ENCODE results near the gene SNRPF. TPM values are rescaled to one million over a fixed set of nuclear protein-coding genes. Genes with fewer than 3 reads are reported as not detected.
"Not testable (repeated sequence)": the region's sequence is repeated elsewhere in the genome, so short reads cannot be mapped to it uniquely, and the experiment has no call there.

Gene SNRPF
- 15.0 and 22.4 TPM in 2 replicates for total RNA-seq (ENCODE audit: low replicate concordance)

DNA sequence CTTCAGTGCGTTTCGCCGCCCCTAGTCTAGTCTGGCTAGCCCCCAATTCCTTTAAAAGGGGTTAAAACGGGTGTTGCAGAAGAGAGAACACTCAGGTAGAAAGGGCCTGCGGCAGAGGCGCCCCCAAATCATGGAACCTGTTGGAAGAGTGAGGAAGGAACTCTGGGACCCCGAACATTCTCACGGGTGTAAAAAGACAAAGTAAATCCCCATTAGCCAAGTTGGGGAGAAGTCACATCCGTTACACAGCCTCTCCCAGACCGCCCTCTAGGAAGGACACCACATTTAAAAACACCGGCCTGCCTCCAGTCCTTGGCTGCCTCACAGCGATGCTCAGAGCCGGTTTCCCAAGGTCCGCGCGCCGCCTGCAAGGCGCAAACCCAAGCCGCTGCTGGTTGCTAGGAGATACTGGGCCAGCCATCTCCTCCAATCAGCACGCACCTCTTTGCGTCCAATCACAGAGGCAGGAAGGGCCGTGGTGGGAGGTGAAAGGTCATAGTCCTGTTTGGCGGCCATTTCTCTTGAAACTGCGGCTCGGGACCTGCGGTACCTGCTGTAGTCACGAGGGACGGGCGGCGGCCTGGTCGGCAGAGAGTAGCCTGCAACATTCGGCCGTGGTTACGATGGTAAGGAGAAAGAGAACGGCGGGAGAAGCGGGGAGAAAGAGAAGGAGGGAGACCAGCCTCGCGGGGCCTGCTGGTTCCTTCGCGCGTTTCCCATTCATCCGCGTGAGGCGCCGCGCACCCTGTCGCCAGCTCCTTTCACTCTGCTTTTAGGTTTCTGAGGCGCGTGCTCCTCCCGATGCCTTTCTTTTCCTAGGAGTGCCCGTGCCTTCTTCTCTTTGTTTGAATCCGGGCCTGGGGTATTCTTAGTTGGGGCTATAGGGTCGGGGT is at the start of gene SNRPF:
TSS of gene SNRPF (plus strand) at position 502 of the 893 bp plus-strand sequence. CDS start at position 624, 122 bp downstream.
- H3K4me3 ChIP-seq (ENCODE audit: low read depth, low read length), result peak within 1 kb of the TSS; percentile 83
- TF ChIP-seq, protein P1, sequence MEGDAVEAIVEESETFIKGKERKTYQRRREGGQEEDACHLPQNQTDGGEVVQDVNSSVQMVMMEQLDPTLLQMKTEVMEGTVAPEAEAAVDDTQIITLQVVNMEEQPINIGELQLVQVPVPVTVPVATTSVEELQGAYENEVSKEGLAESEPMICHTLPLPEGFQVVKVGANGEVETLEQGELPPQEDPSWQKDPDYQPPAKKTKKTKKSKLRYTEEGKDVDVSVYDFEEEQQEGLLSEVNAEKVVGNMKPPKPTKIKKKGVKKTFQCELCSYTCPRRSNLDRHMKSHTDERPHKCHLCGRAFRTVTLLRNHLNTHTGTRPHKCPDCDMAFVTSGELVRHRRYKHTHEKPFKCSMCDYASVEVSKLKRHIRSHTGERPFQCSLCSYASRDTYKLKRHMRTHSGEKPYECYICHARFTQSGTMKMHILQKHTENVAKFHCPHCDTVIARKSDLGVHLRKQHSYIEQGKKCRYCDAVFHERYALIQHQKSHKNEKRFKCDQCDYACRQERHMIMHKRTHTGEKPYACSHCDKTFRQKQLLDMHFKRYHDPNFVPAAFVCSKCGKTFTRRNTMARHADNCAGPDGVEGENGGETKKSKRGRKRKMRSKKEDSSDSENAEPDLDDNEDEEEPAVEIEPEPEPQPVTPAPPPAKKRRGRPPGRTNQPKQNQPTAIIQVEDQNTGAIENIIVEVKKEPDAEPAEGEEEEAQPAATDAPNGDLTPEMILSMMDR (IDR thresholded peaks at IDR 0.05; ENCODE audit: insufficient read depth, low read length), result no peak
- DNase-seq (ENCODE audit: low read depth), result peak; percentile 97

DNA sequence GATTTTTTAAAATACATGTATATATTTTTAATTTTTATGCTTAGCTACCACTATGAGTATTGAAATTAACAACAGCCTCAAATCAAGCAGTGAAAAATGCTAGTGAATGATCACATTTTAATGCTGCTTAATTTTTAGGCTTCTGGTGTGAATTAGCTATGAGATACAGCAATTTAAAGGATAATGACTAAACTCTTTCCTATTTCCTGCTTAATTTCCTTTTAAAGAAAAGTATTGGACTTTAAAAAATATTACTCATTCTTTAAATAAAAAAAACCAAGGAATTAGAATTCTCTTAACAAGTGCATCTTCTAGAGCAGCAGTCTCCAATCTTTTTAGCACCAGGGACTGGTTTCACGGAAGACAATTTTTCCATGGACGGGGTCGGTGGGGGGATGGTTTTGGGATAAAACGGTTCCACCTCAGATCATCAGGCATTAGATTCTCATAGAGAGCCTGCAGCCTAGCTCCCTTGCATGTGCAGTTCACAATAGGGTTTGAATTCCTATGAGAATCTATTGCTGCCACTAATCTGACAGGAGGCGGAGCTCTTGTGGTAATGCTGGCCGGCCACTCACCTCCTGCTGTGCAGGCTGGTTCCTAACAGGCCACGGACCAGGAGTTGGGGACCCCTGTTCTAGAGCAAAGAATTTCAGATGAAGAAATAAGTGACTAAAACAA is 49.6 kb upstream of the SNRPF start:
- TF ChIP-seq, protein P1 (IDR thresholded peaks at IDR 0.05; ENCODE audit: insufficient read depth, low read length), result no peak
- H3K4me3 ChIP-seq (ENCODE audit: low read depth, low read length), result no peak overlapping the region
- DNase-seq (ENCODE audit: low read depth), result no peak

DNA sequence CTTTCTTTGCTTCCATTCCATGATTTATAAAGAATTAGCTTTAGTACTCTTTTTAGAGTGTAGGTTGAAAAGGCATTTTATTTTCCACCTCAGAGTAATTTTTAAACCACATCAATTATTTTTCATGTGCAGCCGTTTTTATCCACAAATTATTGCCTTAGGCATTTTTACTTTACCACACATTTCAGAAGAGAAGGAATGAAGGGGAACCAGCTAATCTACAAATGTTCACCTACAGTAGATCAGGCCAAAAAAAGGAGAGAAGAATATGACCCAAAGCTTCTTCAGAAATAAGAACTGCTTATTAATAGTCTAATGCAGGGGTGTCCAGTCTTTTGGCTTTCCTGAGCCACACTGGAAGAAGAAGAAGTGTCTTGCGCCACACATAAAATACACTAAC is 48.3 kb upstream of the SNRPF start:
- TF ChIP-seq, protein P1 (IDR thresholded peaks at IDR 0.05; ENCODE audit: insufficient read depth, low read length), result no peak
- H3K4me3 ChIP-seq (ENCODE audit: low read depth, low read length), result no peak overlapping the region
- no peak for DNase-seq (ENCODE audit: low read depth)

DNA sequence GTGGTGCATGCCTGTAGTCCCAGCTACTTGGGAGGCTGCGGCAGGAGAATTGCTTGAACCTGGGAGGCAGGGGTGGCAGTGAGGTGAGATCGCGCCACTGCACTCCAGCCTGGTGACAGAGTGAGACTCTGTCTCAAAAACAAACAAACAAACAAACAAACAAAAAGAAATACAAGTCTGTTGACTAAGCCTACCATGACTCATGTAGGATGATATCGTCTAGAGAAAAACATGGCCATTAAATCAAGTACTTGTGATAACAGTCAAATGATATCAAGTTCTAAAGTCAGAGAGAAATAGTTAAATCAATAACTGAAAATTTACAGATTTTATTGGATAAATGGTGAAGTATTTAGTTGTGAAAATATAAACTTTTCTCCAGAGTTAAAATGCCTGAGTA is 46.6 kb upstream of the SNRPF start:
- not testable (repeated sequence) for H3K4me3 ChIP-seq (ENCODE audit: low read depth, low read length); DNase-seq (ENCODE audit: low read depth)

DNA sequence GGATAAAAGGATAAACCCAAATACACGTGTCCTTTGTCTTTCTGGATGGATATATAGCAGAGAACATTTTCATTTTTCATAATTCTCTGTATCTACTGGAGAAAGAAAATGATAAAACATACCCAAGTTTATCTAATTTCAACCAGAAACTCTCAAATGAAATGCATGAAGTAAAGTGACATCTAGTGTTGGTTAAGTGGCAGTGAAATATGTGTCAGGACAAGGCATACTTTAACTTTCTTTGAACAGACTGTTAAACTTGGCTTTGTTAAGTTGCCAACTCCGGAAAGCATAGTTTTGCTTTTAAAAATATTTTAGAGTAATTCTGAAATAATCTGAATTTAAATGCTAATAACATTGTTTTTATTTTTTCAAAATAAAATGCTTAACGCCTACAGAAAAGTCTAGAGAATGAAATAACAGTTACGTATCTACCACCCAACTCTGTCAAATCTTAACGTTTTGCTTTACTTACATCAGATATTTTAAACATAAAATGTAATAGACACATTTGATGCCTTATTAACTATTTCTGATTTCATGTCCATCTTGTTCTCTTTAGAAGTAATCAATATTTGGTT is 43.0 kb upstream of the SNRPF start:
- peak; percentile 70 for DNase-seq (ENCODE audit: low read depth)
- TF ChIP-seq, protein P1 (IDR thresholded peaks at IDR 0.05; ENCODE audit: insufficient read depth, low read length), result peak; percentile 78
- no peak overlapping the region for H3K4me3 ChIP-seq (ENCODE audit: low read depth, low read length)

DNA sequence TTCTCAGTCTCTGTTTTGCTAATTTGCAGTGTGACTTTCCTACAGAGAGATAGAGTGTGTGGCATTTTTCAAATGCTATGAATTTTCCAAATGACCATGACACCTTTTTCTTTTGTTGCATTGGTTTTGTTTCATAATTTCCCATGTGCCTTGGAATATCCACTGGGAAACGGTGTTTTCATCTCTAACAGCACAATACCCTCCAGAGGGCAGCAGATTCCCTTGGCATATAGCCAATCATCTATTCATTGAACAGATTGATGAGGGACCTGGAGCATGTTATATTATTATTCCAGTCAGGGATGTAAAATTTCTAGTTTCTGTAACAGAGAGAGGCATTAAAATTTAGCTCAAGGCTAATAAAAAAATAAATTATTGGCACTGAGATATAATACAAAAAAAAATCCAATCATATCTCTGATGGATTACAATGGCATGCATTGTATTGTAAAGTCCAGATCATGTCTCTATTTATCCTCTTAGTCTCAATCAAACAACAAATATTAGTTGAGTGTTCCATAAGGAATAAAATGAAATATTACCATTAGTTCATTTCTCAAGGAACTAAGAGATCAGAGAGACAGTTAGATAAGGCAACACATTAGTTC is 38.6 kb upstream of the SNRPF start:
- H3K4me3 ChIP-seq (ENCODE audit: low read depth, low read length), result no peak overlapping the region
- peak; percentile 79 for DNase-seq (ENCODE audit: low read depth)
- TF ChIP-seq, protein P1 (IDR thresholded peaks at IDR 0.05; ENCODE audit: insufficient read depth, low read length), result peak; percentile 69
